D721Med (cell line): ENCODE results near the gene AASDHPPT.
A peak's percentile ranks its signal among the peaks of the same experiment; 100 is the strongest.

Experiments
- DNase-seq: peaks from one replicate; pipeline ENCODE4 v3.0.0; 2011; ENCODE audit warnings: low spot score; ENCODE audit not compliant: insufficient read length
- FAIRE-seq: peaks from 2 replicates; lab custom pipeline; 2011; peaks lifted over from hg19 to GRCh38; lab: Jason Lieb, UNC
- CTCF ChIP-seq: IDR thresholded peaks from 2 replicates; pipeline ENCODE4 v1.5.1; 2012; ENCODE audit warnings: mild to moderate bottlenecking, control low read depth; ENCODE audit not compliant: insufficient read depth; ENCODE audit errors: missing control alignments

AASDHPPT gene

GRCh38 chr11:106070606-106071005 is 6.9 kb upstream of the AASDHPPT start:
- DNase-seq (no peak), FAIRE-seq (no peak)

DNA sequence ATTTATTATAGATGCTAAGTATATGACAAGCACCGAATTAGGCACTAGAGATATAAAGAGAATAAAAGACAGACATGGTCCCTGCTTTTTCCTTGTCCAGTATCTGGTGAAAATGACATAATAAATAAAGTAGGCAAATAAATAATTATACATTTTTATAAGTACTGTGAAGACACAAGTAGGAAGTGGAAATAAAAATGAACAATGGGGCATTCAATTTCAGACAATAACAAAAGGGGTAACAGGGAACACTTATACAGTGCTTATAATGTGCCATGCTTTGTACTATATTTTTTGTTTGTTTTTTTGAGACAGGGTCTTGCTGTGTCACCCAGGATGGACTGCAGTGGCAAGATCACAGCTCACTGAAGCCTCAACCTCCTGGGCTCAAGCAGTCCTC is 4.7 kb upstream of the AASDHPPT start:
- no peak for DNase-seq

More at GRCh38 chr11:106070606-106071005, 6.9 kb upstream of the AASDHPPT start:
- TF ChIP-seq CTCF: no peak

DNA sequence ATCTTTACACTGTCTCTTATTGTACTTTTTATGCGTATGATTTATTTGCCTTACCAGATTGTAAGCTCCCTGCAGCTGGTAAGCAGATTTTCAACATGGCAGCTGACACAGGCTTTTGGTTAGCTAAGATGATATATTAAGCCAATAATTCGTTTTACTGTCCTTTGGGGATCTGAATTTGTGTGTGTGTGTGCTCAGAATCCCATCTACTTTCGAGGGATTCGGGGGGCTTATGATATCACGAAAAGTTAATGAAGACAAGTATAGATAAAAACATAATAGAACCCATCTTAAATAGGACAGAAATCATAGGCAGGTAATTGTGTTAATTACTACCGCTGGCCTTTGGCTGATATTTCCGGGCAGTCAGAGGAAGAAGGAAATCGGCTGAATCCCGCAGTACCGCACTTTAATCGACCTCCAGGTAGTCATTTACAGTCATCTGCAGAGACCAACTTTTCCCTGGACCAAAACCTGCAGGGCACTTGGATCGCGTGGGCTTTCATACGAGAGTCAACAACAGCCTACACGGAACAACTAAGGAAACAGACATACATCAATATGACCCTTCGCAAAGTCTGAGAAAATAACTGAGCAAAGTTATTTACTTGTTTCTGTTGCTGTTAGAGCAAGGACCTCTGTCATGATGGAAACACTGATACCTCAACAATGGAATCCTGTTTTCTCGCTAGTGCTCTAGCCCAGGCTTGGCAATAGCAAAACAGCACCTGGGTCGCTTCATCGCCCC is 1.1 kb upstream of the AASDHPPT start:
- no peak for TF ChIP-seq CTCF
- FAIRE-seq: peak; percentile 84
- no peak for DNase-seq

More for the DNA sequence above, 4.7 kb upstream of the AASDHPPT start:
- FAIRE-seq: no peak
- TF ChIP-seq CTCF: no peak

GRCh38 chr11:106076919-106077608 is 398 bp upstream of the AASDHPPT start, which contains the start of gene KBTBD3:
TSS of gene KBTBD3 (minus strand) at chr11:106077347. CDS start at chr11:106059097, 18,250 bp downstream.
- DNase-seq (peak; percentile 12), FAIRE-seq (peak; percentile 74)
- TF ChIP-seq CTCF: peak; percentile 35

- FAIRE-seq (no peak), DNase-seq (no peak)
- no peak for TF ChIP-seq CTCF
Measured at GRCh38 chr11:106082096-106082495, 4.6 kb downstream of the AASDHPPT start.

DNA sequence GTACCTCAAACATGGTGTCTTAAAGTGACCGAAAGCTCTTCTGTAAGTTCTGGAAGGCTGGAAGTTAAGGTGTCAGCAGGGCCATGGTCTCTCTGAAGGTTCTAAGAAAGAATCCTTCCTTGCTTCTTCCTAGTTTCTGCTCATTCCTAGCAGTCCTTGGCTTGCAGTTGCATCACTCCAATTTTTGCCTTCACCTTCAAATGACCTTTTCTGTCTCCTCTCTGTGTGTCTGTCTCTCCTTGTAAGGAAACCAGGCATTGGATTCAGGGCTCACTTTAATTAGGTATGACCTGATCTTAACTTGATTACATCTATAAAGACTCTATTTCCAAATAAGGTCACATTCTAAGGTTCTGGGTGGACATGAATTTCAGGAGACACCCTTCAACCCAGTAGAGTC is 8.7 kb downstream of the AASDHPPT start:
- FAIRE-seq: no peak
- TF ChIP-seq CTCF: no peak
- no peak for DNase-seq
